Coronary artery (tissue), 2 donors: ENCODE results near the gene ATP11A.
"Not testable (repeated sequence)": the region's sequence is repeated elsewhere in the genome, so short reads cannot be mapped to it uniquely, and the experiment has no call there.

Source experiments
- DNase-seq: peaks from one replicate; pipeline ENCODE4 v3.0.0-alpha.2; 2017; ENCODE audit warnings: low spot score
- H3K27ac ChIP-seq, 2 donors: fragments of 200-600 bp; sonication (generic); one replicate each; pipeline ENCODE4 v1.5.1; 2016 to 2019
- H3K4me3 ChIP-seq: fragments of 200-600 bp; sonication (generic); 2 replicates; pipeline ENCODE4 v1.5.1; 2016; ENCODE audit warnings: mild to moderate bottlenecking, moderate library complexity
- CTCF ChIP-seq: fragments of 200-600 bp; sonication (generic); IDR thresholded peaks from one replicate; pipeline ENCODE4 v1.5.1; 2019; ENCODE audit warnings: antibody characterized with exemption

ATP11A gene

GRCh38 chr13:112793545-112794445 is 104.0 kb downstream of the ATP11A start:
- TF ChIP-seq CTCF = no peak
- H3K27ac ChIP-seq = no peak overlapping the region
- H3K4me3 ChIP-seq = no peak overlapping the region
- DNase-seq = no peak

GRCh38 chr13:112795277-112795676 is 105.4 kb downstream of the ATP11A start:
- no peak for TF ChIP-seq CTCF
- no peak for DNase-seq
- no peak overlapping the region for H3K4me3 ChIP-seq
- no peak overlapping the region for H3K27ac ChIP-seq

GRCh38 chr13:112796190-112796915 is 106.5 kb downstream of the ATP11A start:
- Histone ChIP-seq H3K27ac (no peak overlapping the region), H3K4me3 (no peak overlapping the region)
- no peak for DNase-seq
- no peak for TF ChIP-seq CTCF

GRCh38 chr13:112799394-112799793 is 109.6 kb downstream of the ATP11A start:
- Histone ChIP-seq H3K27ac (no peak overlapping the region), H3K4me3 (no peak overlapping the region)
- TF ChIP-seq CTCF = no peak
- DNase-seq = no peak

GRCh38 chr13:112800057-112800456 is 110.2 kb downstream of the ATP11A start:
- TF ChIP-seq CTCF = no peak
- no peak overlapping the region for H3K4me3 ChIP-seq

DNA sequence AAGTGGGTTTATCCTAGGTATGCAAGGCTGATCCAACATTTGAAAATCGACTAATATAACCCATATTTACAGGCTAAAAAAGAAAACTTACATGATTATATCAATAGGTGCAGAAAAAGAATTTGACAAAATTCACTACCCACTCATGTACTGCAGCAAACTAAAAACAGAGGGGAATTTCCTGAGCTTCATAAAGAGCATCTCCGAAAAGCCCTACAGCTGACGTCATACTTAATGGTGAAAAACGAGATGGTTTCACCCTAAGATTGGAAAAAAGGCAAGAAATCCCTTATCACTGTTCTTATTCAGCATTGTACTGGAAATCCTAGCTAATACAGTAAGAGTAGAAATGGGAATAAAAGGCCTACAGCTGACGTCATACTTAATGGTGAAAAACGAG is 111.0 kb downstream of the ATP11A start:
- H3K27ac ChIP-seq, H3K4me3 ChIP-seq, DNase-seq: not testable (repeated sequence)

More at GRCh38 chr13:112800057-112800456, 110.2 kb downstream of the ATP11A start:
- H3K27ac ChIP-seq = no peak overlapping the region
- DNase-seq = no peak

DNA sequence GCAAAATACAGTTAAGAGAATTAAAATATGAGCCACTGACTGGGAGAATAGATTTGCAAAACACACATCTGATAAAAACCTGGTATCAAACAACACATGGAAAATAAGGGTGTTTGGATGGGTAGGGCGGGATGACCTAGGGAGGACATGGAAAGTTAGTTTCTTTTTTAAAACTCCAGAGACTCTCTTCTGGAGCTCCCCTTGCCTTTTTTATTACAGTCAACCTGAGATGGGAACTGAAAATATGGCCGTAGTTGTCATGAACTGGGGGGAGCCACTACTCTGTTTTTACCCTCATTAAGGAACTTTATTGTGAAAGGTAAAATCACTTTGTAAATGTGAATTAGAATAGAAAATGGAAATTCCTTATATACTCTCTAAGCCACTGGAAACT is 113.0 kb downstream of the ATP11A start:
- no peak overlapping the region for H3K4me3 ChIP-seq
- no peak overlapping the region for H3K27ac ChIP-seq
- no peak for TF ChIP-seq CTCF
- DNase-seq = no peak
